Thoracic aorta (tissue), 2 donors: ENCODE measurements around the gene JPH3. TPM values are rescaled to one million over a fixed set of nuclear protein-coding genes. Genes with fewer than 3 reads are reported as not detected.

ENCODE experiments used
- ATAC-seq: fragments of 150-250 bp; one replicate; pipeline ENCODE4 v1.8.0; 2017; ENCODE audit warnings: low read depth; ENCODE audit not compliant: insufficient number of reproducible peaks, low FRiP score
- DNase-seq: peaks from one replicate; pipeline ENCODE4 v3.0.0-alpha.2; 2020; ENCODE audit warnings: low spot score
- H3K27ac ChIP-seq, 2 donors: fragments of 200-600 bp; sonication (generic); 1 replicate in 1 of 2; 2 replicates in 1 of 2; pipeline ENCODE4 v1.5.1; 2016; ENCODE audit warnings: mild to moderate bottlenecking in 2 of 2, moderate library complexity in 2 of 2
- H3K27me3 ChIP-seq: fragments of 200-600 bp; sonication (generic); replicated peaks from 2 replicates; pipeline ENCODE4 v1.6.0; 2016; ENCODE audit warnings: mild to moderate bottlenecking; ENCODE audit not compliant: insufficient read depth
- H3K36me3 ChIP-seq: fragments of 200-600 bp; sonication (generic); one replicate; pipeline ENCODE4 v1.5.1; 2016
- H3K4me1 ChIP-seq, 2 donors: fragments of 200-600 bp; sonication (generic); 1 replicate in 1 of 2; 2 replicates in 1 of 2; pipeline versions ENCODE4 v1.5.1 to v1.6.0; 2016; ENCODE audit warnings: low read depth in 2 of 2, mild to moderate bottlenecking in 1 of 2; ENCODE audit not compliant: control insufficient read depth in 1 of 2
- H3K4me3 ChIP-seq: fragments of 200-600 bp; sonication (generic); 2 replicates; pipeline ENCODE4 v1.5.1; 2016; ENCODE audit warnings: mild to moderate bottlenecking
- H3K9me3 ChIP-seq: fragments of 200-600 bp; sonication (generic); 2 replicates; pipeline ENCODE4 v1.5.1; 2016
- total RNA-seq, 2 donors: library from RNA; depleted of rRNA; stranded (reverse); fragments of >200 nt; gene quantifications; one replicate each; pipeline versions ENCODE4 v1.1.0 to v1.2.3, GENCODE V29; 2016
- TF ChIP-seq, protein P1 (sequence below): fragments of 200-600 bp; sonication (generic); IDR thresholded peaks from one replicate; pipeline ENCODE4 v1.5.1; 2019; ENCODE audit warnings: antibody characterized with exemption

JPH3 gene
- total RNA-seq, 2 donors from 2014 or later = not detected

DNA sequence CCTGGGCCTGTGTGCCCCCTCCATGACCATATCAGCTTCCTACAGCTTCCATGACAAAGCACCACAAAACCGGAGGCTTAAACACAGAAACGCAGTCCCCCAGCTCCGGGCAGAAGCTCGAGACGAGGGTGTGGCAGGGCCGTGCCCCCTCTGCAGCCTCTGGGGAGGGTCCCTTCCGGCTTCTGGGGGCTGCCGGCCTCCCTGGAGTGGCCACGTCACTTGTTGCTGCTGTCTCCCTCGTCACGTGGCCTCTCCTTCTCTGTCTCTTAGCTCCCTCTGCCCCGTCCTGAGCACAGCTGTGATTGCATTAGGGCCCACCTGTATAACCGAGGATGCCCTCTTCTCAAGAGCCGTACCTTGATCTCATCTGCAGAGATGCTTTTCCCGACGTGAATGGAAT, 64.6 kb downstream of the JPH3 start:
- ATAC-seq (no peak), DNase-seq (no peak)
- H3K27me3 ChIP-seq = no peaks in the 10 kb centered on the region

GRCh38 chr16:87667443-87667842, 65.1 kb downstream of the JPH3 start:
- H3K4me1 ChIP-seq = no peaks in the 10 kb centered on the region
- H3K27ac ChIP-seq = no peak overlapping the region
- ATAC-seq (no peak), DNase-seq (no peak)
- no peaks in the 10 kb centered on the region for H3K36me3 ChIP-seq
- H3K27me3 ChIP-seq = no peaks in the 10 kb centered on the region
- TF ChIP-seq, protein P1, sequence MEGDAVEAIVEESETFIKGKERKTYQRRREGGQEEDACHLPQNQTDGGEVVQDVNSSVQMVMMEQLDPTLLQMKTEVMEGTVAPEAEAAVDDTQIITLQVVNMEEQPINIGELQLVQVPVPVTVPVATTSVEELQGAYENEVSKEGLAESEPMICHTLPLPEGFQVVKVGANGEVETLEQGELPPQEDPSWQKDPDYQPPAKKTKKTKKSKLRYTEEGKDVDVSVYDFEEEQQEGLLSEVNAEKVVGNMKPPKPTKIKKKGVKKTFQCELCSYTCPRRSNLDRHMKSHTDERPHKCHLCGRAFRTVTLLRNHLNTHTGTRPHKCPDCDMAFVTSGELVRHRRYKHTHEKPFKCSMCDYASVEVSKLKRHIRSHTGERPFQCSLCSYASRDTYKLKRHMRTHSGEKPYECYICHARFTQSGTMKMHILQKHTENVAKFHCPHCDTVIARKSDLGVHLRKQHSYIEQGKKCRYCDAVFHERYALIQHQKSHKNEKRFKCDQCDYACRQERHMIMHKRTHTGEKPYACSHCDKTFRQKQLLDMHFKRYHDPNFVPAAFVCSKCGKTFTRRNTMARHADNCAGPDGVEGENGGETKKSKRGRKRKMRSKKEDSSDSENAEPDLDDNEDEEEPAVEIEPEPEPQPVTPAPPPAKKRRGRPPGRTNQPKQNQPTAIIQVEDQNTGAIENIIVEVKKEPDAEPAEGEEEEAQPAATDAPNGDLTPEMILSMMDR = no peak
- H3K9me3 ChIP-seq = no peaks in the 10 kb centered on the region
- no peak overlapping the region for H3K4me3 ChIP-seq

More for the DNA sequence above, 64.6 kb downstream of the JPH3 start:
- H3K9me3 ChIP-seq = no peaks in the 10 kb centered on the region
- TF ChIP-seq, protein P1 = no peak
- no peaks in the 10 kb centered on the region for H3K4me1 ChIP-seq
- H3K36me3 ChIP-seq = no peaks in the 10 kb centered on the region
- no peak overlapping the region for H3K27ac ChIP-seq
- no peak overlapping the region for H3K4me3 ChIP-seq

- no peaks in the 10 kb centered on the region for H3K27me3 ChIP-seq
- no peak for DNase-seq
- H3K4me3 ChIP-seq = no peak overlapping the region
- H3K9me3 ChIP-seq = no peaks in the 10 kb centered on the region
- TF ChIP-seq, protein P1 = no peak
- no peak overlapping the region for H3K27ac ChIP-seq
- ATAC-seq = no peak
- H3K4me1 ChIP-seq = no peaks in the 10 kb centered on the region
- no peaks in the 10 kb centered on the region for H3K36me3 ChIP-seq
Measured at GRCh38 chr16:87667946-87668345, 65.6 kb downstream of the JPH3 start.

GRCh38 chr16:87669672-87670071, 67.4 kb downstream of the JPH3 start:
- ATAC-seq = no peak
- no peak for DNase-seq
- Histone ChIP-seq H3K4me3 (no peak overlapping the region), H3K27ac (no peak overlapping the region), H3K36me3 (no peaks in the 10 kb centered on the region), H3K27me3 (no peaks in the 10 kb centered on the region), H3K9me3 (no peaks in the 10 kb centered on the region), H3K4me1 (no peaks in the 10 kb centered on the region)
- TF ChIP-seq, protein P1 = no peak

DNA sequence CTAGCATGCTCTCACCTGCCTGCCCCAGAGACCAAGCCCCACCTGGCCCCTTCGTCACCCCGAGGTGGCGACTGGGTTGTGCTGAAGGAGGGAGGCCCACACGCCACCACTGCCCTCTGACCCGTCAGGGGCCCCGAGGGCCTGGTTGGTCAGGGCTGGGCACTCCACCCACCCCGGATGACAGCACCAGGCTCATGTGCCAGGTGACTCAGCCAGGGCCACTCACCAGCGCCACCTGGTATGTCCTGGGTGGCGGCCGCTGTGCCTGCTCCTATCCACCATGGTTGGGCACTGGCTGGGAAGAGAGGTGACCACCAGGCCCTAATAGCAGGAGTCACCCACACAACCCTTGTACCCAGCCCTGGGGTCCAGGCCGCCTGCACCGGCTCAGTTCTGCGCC, 68.9 kb downstream of the JPH3 start:
- no peak overlapping the region for H3K4me3 ChIP-seq
- no peak overlapping the region for H3K27ac ChIP-seq
- H3K9me3 ChIP-seq = no peaks in the 10 kb centered on the region
- no peaks in the 10 kb centered on the region for H3K36me3 ChIP-seq
- DNase-seq (no peak), ATAC-seq (no peak)
- H3K27me3 ChIP-seq = no peaks in the 10 kb centered on the region
- no peaks in the 10 kb centered on the region for H3K4me1 ChIP-seq
- TF ChIP-seq, protein P1 = no peak
